ENCODE data around the gene SAMD8.

SAMD8 gene

DNA sequence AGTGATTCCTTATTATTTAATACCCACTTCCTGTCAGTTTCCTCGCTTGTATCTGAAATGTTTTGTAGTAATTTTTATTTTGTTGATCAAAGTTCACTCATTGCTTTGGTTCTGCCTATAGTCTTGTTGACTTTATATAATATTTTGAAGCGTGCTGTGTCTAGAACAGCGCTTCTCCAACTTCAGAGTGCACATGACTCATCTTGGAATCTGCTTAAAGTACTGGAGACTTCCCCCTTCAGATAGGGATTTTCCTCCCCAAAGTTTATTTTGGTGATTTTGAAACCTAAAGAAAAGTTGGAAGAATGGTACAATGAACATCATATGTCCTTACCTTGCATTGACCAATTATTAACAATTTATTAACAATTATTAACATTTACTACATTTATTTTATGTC, 118.5 kb downstream of the SAMD8 start:
- DNase-seq = peak; percentile 17

DNA sequence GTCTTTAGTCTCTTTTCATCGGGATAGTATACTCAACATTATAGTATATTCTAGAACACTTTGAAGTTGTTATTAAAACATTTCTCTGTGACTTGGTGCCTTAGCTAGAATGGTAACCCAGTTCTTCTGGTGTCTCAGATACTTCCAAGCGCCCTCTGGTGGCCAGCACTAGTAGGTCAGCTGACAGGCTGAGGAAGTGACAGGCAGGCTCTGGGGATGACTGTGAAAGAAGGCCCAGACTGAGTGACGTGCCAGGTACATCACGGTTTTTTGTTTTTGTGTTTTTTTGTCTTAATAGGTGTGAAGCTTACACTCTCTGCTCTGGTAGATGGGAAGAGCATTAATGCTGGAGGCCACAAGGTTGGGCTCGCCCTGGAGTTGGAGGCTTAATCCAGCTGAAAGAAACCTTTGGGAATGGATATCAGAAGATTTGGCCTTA, 119.2 kb downstream of the SAMD8 start:
- peak; percentile 93 for DNase-seq
